Type B pancreatic cell (in vitro differentiated cells): ENCODE data around the gene DLEC1. TPM values are rescaled to one million over a fixed set of nuclear protein-coding genes. Genes with fewer than 3 reads are reported as not detected.

ENCODE experiments used
- DNase-seq: peaks from one replicate; pipeline ENCODE4 v3.0.0; 2021; ENCODE audit warnings: mixed read lengths; ENCODE audit not compliant: unreplicated experiment; ENCODE audit errors: extremely low spot score
- H3K27ac Mint-ChIP-seq: 2 replicates; pipeline ENCODE4 v1.8.0; 2021; ENCODE audit warnings: mild to moderate bottlenecking, mixed read lengths
- H3K27me3 Mint-ChIP-seq: 2 replicates; pipeline ENCODE4 v1.8.0; 2021; ENCODE audit warnings: mixed read lengths
- H3K36me3 Mint-ChIP-seq: 2 replicates; pipeline ENCODE4 v1.8.0; 2021; ENCODE audit warnings: mixed read lengths
- H3K4me1 Mint-ChIP-seq: one replicate; pipeline ENCODE4 v1.8.0; 2021; ENCODE audit warnings: mixed read lengths; ENCODE audit not compliant: unreplicated experiment
- H3K4me3 Mint-ChIP-seq: 2 replicates; pipeline ENCODE4 v1.8.0; 2021; ENCODE audit warnings: mild to moderate bottlenecking, mixed read lengths
- H3K9me3 Mint-ChIP-seq: 2 replicates; pipeline ENCODE4 v1.8.0; 2021; ENCODE audit warnings: mixed read lengths
- CTCF ChIP-seq: fragments of 200-600 bp; sonication (generic); conservative IDR thresholded peaks from 2 replicates; pipeline ENCODE4 v1.5.0; 2021; ENCODE audit warnings: antibody characterized with exemption, mild to moderate bottlenecking
- total RNA-seq: library from RNA; stranded (reverse); gene quantifications from 2 replicates; pipeline ENCODE4 v1.2.1, GENCODE V29; 2021; ENCODE audit warnings: low replicate concordance

The DLEC1 gene
- total RNA-seq, 1 donor from 2014 or later: 3.2 TPM

DNA sequence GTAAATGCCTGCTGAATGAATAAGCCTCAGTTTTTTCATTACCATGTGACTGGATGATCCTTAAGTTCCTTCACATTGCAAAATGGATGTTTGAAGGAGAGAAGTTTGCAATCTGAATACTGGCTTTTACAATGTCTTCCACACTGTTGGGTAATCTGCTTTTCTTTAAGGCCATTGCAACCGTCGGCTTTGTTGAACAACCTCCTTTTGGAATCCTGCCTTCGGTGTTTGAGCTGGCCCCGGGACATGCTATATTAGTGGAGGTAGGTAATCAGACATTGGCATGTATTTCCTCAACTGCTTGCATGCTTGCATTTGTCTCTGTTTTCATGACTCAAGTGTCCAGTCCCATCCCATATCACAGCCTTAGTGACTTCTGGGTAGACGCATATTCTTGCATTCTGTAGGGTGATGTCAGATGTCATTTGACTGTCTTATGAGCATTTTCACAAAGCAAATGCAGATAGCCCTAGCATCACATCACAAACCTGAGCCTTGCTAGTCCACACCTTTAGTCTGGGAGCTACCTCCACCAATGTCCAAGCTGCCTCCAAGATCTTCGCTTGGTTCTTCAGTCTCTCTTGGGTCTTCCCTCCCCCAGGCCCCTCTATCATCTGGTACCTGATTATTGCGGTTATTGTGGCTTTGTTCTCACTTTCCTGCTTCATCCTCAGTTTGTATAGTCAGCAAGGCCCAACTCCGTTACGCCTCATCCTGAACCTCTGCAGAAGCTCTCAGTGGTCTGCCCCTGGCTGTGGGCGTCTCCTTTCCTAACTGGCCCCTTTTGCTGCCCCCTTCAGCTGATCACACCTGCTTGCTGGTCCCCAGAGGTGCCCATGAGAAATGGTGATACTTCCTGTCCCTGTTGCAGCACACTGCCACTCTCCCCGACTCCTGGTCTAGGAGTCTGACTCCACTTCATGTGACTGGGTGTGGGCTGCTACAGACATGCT is 49.4 kb downstream of the DLEC1 start:
- Mint-ChIP-seq H3K4me1 (no peaks in the 10 kb centered on the region), H3K27ac (no peak overlapping the region), H3K36me3 (peaks cover 6% of the 10 kb centered on the region), H3K4me3 (no peak overlapping the region), H3K27me3 (peaks cover 44% of the 10 kb centered on the region), H3K9me3 (peaks cover 4% of the 10 kb centered on the region)
- no peak for TF ChIP-seq CTCF
- no peak for DNase-seq

- no peak for DNase-seq
- no peaks in the 10 kb centered on the region for H3K4me1 Mint-ChIP-seq
- no peak overlapping the region for H3K27ac Mint-ChIP-seq
- TF ChIP-seq CTCF: no peak
- peaks cover 47% of the 10 kb centered on the region for H3K27me3 Mint-ChIP-seq
- H3K4me3 Mint-ChIP-seq: no peak overlapping the region
- H3K36me3 Mint-ChIP-seq: peaks cover 2% of the 10 kb centered on the region
- peaks cover under 1% of the 10 kb centered on the region for H3K9me3 Mint-ChIP-seq
Observed at GRCh38 chr3:38089163-38089562, 50.2 kb downstream of the DLEC1 start.

DNA sequence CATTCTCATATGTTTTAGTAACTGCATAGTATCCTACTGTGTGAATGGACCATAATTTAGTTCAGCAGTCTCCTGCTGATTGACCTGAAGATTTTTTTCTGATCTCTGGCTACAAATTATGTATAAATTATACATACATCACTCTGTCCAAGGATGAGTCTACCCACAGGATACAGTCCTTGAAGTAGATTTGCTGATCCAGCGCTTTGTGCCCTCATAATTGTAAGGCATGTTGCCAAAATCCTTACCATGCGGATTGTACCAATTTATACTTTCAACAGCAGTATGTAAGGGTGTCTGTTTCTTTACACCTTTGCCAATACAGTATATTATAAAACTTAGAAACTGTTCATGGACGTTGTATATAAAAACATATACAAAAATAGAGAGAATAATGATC is 51.4 kb downstream of the DLEC1 start:
- Mint-ChIP-seq H3K27ac (no peak overlapping the region), H3K4me3 (no peak overlapping the region), H3K36me3 (no peaks in the 10 kb centered on the region), H3K4me1 (no peaks in the 10 kb centered on the region), H3K27me3 (peaks cover 43% of the 10 kb centered on the region), H3K9me3 (no peaks in the 10 kb centered on the region)
- no peak for DNase-seq
- no peak for TF ChIP-seq CTCF

GRCh38 chr3:38094999-38095398 is 56.0 kb downstream of the DLEC1 start:
- H3K36me3 Mint-ChIP-seq: no peaks in the 10 kb centered on the region
- no peak for TF ChIP-seq CTCF

DNA sequence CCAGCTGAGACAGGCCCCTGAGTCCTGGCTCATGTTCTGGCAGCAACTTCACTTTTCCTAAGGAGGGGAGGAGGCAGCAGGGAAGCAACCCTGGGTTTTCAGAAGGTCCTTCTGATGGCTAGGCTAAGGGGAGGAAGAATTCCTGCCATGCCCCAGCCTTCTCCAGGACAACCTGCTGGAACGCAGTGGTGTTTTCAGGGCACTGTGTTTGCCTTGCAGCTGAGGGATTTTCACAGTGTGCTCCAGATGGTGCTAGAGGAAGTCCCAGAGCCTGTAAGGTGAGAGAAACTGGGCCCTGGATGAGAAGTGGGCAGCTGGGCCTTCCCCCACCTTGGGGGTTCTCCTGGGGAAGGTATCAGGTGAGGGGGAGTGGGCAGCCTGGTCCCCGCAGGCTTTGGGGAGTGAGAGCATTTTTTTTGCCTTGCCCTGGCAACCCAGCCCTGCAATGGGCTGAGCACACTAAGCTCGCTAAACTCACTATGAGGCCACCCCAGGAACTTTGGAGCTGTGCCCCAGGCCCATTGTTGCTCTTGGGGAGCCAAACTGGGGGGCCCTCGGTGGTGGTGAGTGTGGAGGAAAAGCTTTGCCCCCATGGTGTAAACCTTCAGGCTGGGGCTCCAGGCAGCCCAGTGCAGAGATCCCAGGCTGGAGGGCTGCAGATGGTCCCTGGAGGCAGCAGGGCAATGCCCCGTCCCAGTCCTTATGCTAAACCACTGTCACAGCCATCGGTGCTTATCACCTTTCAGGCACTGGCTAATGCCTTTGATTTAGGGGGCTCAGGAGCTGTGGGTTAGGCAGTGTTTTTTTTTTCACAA is 56.9 kb downstream of the DLEC1 start:
- peaks cover 44% of the 10 kb centered on the region for H3K27me3 Mint-ChIP-seq
- H3K27ac Mint-ChIP-seq: no peak overlapping the region
- no peaks in the 10 kb centered on the region for H3K36me3 Mint-ChIP-seq
- H3K9me3 Mint-ChIP-seq: no peaks in the 10 kb centered on the region
- peaks cover 4% of the 10 kb centered on the region for H3K4me1 Mint-ChIP-seq
- DNase-seq: no peak
- H3K4me3 Mint-ChIP-seq: no peak overlapping the region
- TF ChIP-seq CTCF: no peak

More at GRCh38 chr3:38094999-38095398, 56.0 kb downstream of the DLEC1 start:
- Mint-ChIP-seq H3K4me1 (peaks cover 4% of the 10 kb centered on the region), H3K27ac (no peak overlapping the region), H3K4me3 (no peak overlapping the region), H3K9me3 (no peaks in the 10 kb centered on the region), H3K27me3 (peaks cover 51% of the 10 kb centered on the region)
- DNase-seq: no peak
